ENCODE results near the gene ITIH3. TPM values are rescaled to one million over a fixed set of nuclear protein-coding genes. Genes with fewer than 3 reads are reported as not detected.

ITIH3 gene
- total RNA-seq, 1 experiment from 2014 or later, result not detected

DNA sequence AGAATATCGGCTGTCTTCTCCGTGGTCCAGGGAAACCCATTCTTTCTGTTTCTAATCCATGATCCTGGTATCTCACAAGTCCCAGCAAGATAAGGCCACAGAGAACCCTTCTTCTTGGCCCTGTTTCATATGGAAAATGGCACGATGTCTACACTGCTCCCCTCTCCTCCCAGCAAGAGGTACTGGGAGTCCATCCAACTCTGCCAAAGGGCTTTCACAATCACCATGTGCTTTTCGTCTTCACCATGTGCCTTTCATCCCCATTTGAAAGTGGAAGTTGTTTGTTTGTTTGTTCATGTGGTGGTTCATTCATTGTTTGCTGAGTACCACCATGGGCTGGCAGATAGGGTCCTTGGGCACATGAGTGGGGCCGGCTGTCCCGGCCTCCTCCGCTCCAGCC lies 5.5 kb downstream of the ITIH3 start:
- Mint-ChIP-seq H3K4me1 (ENCODE audit: insufficient read depth, unreplicated experiment) (peaks cover 24% of the 10 kb centered on the region), H3K36me3 (ENCODE audit: insufficient read depth, unreplicated experiment) (no peaks in the 10 kb centered on the region), H3K27me3 (ENCODE audit: insufficient read depth, unreplicated experiment) (no peaks in the 10 kb centered on the region), H3K9me3 (ENCODE audit: unreplicated experiment) (no peaks in the 10 kb centered on the region), H3K4me3 (ENCODE audit: unreplicated experiment) (no peak overlapping the region), H3K27ac (ENCODE audit: low read depth, unreplicated experiment) (no peak overlapping the region)
- peak; percentile 37 for DNase-seq (ENCODE audit: unreplicated experiment)
- ChIA-PET CTCF (interaction anchor here (0.7 to 1.9 kb wide), 7 partner anchors 9 to 272 kb away, joined by 3 to 7 read pairs (median 4); no protein-coding TSS in a partner anchor), POLR2A (no interaction called here)
- TF ChIP-seq, protein P1, sequence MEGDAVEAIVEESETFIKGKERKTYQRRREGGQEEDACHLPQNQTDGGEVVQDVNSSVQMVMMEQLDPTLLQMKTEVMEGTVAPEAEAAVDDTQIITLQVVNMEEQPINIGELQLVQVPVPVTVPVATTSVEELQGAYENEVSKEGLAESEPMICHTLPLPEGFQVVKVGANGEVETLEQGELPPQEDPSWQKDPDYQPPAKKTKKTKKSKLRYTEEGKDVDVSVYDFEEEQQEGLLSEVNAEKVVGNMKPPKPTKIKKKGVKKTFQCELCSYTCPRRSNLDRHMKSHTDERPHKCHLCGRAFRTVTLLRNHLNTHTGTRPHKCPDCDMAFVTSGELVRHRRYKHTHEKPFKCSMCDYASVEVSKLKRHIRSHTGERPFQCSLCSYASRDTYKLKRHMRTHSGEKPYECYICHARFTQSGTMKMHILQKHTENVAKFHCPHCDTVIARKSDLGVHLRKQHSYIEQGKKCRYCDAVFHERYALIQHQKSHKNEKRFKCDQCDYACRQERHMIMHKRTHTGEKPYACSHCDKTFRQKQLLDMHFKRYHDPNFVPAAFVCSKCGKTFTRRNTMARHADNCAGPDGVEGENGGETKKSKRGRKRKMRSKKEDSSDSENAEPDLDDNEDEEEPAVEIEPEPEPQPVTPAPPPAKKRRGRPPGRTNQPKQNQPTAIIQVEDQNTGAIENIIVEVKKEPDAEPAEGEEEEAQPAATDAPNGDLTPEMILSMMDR (IDR thresholded peaks at IDR 0.05; ENCODE audit: unreplicated experiment), result no peak
- BruUV-seq (replicated peaks), result no TSS peak
- intact Hi-C loops (cut with micrococcal nuclease), result no loop called here

DNA sequence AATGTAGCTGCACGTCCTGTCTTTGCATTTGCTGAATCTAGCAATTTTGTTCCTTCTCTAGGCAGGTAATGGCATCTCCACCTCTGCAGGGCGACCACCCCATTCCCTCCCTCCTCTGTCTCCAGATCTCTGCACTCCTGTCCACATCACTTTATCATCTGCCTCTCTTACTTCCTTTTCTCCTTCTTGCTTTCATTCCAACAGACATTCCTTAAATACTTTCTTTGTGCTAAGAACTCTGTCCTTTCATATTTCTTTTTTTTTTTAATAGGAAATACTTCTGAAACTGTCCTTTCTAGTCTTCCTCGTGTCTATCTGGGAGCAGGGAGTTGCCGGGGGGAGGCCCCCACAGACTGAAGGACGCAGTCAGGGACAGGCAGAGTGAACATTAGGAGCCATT lies 7.2 kb downstream of the ITIH3 start:
- TF ChIP-seq, protein P1 (IDR thresholded peaks at IDR 0.05; ENCODE audit: unreplicated experiment), result no peak
- ChIA-PET POLR2A (no interaction called here), CTCF (no interaction called here)
- no peak overlapping the region for H3K4me3 Mint-ChIP-seq (ENCODE audit: unreplicated experiment)
- H3K9me3 Mint-ChIP-seq (ENCODE audit: unreplicated experiment), result no peaks in the 10 kb centered on the region
- DNase-seq (ENCODE audit: unreplicated experiment), result no peak
- BruUV-seq (replicated peaks), result no TSS peak
- H3K4me1 Mint-ChIP-seq (ENCODE audit: insufficient read depth, unreplicated experiment), result peaks cover 24% of the 10 kb centered on the region
- no peaks in the 10 kb centered on the region for H3K27me3 Mint-ChIP-seq (ENCODE audit: insufficient read depth, unreplicated experiment)
- H3K36me3 Mint-ChIP-seq (ENCODE audit: insufficient read depth, unreplicated experiment), result no peaks in the 10 kb centered on the region
- H3K27ac Mint-ChIP-seq (ENCODE audit: low read depth, unreplicated experiment), result no peak overlapping the region
- intact Hi-C loops (cut with micrococcal nuclease), result no loop called here

DNA sequence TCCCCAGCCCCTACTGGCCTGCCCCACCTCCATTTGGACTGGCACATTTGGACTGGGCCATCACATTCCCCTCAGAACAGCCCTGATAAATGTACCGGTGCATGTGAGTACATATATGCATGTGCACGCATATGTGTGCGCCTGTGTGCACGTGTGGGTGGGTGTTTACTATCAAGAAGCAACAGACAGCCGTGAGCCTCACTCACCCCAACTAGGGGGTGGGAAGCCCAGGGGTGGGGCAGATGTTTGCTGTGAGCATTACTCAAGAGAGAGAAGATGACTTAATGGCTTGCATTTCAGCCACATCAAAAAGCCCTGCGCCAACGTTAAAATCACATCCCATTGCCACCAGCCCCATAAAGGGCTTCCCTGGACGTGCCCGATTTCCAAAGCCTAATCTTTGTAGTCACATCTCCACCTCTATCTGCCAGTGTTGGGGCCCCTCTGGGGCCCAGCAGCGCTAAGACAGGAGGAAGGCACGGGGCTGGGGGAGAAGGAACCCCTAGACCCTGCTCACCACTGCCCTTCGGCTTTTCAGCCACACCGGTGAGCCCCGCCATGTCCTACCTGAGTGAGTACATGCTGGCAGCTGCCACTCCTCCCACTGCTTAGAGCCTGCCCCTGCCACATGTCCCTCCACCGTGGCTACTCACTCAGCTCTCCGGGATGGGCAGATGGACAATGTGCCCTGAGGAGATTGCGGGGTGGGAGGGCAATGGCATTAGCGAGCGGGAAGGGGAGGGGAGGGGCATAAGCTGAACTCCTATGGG lies 10.9 kb downstream of the ITIH3 start:
- Mint-ChIP-seq H3K36me3 (ENCODE audit: insufficient read depth, unreplicated experiment) (no peaks in the 10 kb centered on the region), H3K9me3 (ENCODE audit: unreplicated experiment) (no peaks in the 10 kb centered on the region), H3K27ac (ENCODE audit: low read depth, unreplicated experiment) (no peak overlapping the region), H3K27me3 (ENCODE audit: insufficient read depth, unreplicated experiment) (peaks cover 12% of the 10 kb centered on the region), H3K4me1 (ENCODE audit: insufficient read depth, unreplicated experiment) (peaks cover 7% of the 10 kb centered on the region), H3K4me3 (ENCODE audit: unreplicated experiment) (no peak overlapping the region)
- POLR2A ChIA-PET, result no interaction called here
- intact Hi-C loops (cut with micrococcal nuclease), result no loop called here
- CTCF ChIA-PET, result interaction anchor here (0.8 kb wide), 1 partner anchor 26 kb away, joined by 3 read pairs; no protein-coding TSS in a partner anchor
- DNase-seq (ENCODE audit: unreplicated experiment), result no peak
- TF ChIP-seq, protein P1 (IDR thresholded peaks at IDR 0.05; ENCODE audit: unreplicated experiment), result no peak
- BruUV-seq (replicated peaks), result no TSS peak

DNA sequence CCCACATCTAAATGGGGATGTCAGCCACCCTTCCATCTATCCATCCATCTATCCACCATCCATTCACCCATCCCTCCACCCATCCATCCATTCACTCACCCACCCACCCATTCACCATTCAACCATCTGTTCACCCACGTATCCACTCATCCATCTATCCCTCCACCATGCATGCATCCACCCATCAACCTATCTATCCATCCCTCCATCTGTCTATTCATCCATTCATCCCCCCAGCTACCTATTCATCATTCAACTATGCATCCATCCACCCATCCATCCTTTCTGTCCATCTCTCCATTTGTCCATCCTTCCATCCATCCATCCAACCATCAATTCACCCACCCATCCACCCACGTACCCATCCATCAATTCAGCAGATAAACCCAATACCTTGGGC lies 14.6 kb downstream of the ITIH3 start:
- CTCF ChIA-PET, result interaction anchor here (0.5 to 1.6 kb wide), 3 partner anchors 10 to 72 kb away, joined by 3 to 7 read pairs (median 4); no protein-coding TSS in a partner anchor
- no peaks in the 10 kb centered on the region for H3K9me3 Mint-ChIP-seq (ENCODE audit: unreplicated experiment)
- intact Hi-C loops (cut with micrococcal nuclease), result no loop called here
- TF ChIP-seq, protein P1 (IDR thresholded peaks at IDR 0.05; ENCODE audit: unreplicated experiment), result no peak
- DNase-seq (ENCODE audit: unreplicated experiment), result no peak
- POLR2A ChIA-PET, result no interaction called here
- peaks cover 12% of the 10 kb centered on the region for H3K27me3 Mint-ChIP-seq (ENCODE audit: insufficient read depth, unreplicated experiment)
- no peak overlapping the region for H3K4me3 Mint-ChIP-seq (ENCODE audit: unreplicated experiment)
- H3K4me1 Mint-ChIP-seq (ENCODE audit: insufficient read depth, unreplicated experiment), result no peaks in the 10 kb centered on the region
- no TSS peak for BruUV-seq (replicated peaks)
- no peaks in the 10 kb centered on the region for H3K36me3 Mint-ChIP-seq (ENCODE audit: insufficient read depth, unreplicated experiment)
- H3K27ac Mint-ChIP-seq (ENCODE audit: low read depth, unreplicated experiment), result no peak overlapping the region

Data from MCF 10A (cell line).